GM21723 (cell line): Measurements from ENCODE around the gene ITGB3BP.
"Not testable (repeated sequence)": the region's sequence is repeated elsewhere in the genome, so short reads cannot be mapped to it uniquely, and the experiment has no call there.

Experiments
- ATAC-seq: cut with Tn5 transposase; IDR thresholded peaks from one replicate; pipeline ENCODE4 v1.9.1; 2021; ENCODE audit warnings: mild to moderate bottlenecking, moderate library complexity; ENCODE audit not compliant: unreplicated experiment

Gene ITGB3BP

GRCh38 chr1:63423649-63424048 lies 99.4 kb downstream of the ITGB3BP start:
- no peak for ATAC-seq

- ATAC-seq, result not testable (repeated sequence)
These were observed 102.3 kb downstream of the ITGB3BP start for GRCh38 chr1:63420746-63421145.

- ATAC-seq, result no peak
These were observed 104.9 kb downstream of the ITGB3BP start for GRCh38 chr1:63418101-63418500.

GRCh38 chr1:63414691-63415365 lies 108.2 kb downstream of the ITGB3BP start:
- ATAC-seq, result no peak

- ATAC-seq, result no peak
These were observed 109.6 kb downstream of the ITGB3BP start for GRCh38 chr1:63413394-63413793.

GRCh38 chr1:63411066-63411465 lies 112.0 kb downstream of the ITGB3BP start:
- ATAC-seq, result no peak

GRCh38 chr1:63408331-63408730 lies 114.7 kb downstream of the ITGB3BP start:
- no peak for ATAC-seq

GRCh38 chr1:63407002-63407401 lies 116.0 kb downstream of the ITGB3BP start:
- no peak for ATAC-seq

GRCh38 chr1:63405987-63406386 lies 117.0 kb downstream of the ITGB3BP start:
- ATAC-seq, result no peak

GRCh38 chr1:63405021-63405420 lies 118.0 kb downstream of the ITGB3BP start:
- no peak for ATAC-seq

- ATAC-seq, result no peak
These were observed 119.6 kb downstream of the ITGB3BP start for GRCh38 chr1:63403386-63403785.

- no peak for ATAC-seq
These were observed 121.1 kb downstream of the ITGB3BP start for GRCh38 chr1:63401945-63402344.
